ENCODE data around the gene FMO2.

DNA sequence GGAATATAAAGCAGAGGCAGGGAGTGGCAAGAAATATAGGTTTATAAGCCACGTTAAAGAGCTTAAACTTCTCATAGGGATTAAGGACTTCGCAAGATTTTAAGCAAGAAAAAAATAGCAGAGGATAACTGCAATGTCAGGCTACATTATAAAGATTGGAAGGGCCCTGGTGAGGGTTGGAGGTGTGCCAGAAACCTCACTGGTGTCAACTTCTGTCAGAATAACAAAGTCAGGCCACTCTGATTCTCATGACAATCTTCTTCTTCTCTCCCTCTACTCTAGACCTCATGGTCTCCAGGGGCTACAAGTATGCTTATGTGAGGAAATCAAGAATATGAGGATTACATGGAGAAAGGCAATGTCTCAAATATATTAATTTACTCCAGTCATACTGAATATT, 32.6 kb upstream of the FMO2 start:
- TF ChIP-seq, protein P1, sequence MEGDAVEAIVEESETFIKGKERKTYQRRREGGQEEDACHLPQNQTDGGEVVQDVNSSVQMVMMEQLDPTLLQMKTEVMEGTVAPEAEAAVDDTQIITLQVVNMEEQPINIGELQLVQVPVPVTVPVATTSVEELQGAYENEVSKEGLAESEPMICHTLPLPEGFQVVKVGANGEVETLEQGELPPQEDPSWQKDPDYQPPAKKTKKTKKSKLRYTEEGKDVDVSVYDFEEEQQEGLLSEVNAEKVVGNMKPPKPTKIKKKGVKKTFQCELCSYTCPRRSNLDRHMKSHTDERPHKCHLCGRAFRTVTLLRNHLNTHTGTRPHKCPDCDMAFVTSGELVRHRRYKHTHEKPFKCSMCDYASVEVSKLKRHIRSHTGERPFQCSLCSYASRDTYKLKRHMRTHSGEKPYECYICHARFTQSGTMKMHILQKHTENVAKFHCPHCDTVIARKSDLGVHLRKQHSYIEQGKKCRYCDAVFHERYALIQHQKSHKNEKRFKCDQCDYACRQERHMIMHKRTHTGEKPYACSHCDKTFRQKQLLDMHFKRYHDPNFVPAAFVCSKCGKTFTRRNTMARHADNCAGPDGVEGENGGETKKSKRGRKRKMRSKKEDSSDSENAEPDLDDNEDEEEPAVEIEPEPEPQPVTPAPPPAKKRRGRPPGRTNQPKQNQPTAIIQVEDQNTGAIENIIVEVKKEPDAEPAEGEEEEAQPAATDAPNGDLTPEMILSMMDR (conservative IDR thresholded peaks at IDR 0.05), result no peak
- no peak for TF ChIP-seq ZFX (IDR thresholded peaks at IDR 0.05)
